Measurements from ENCODE around the gene SMG6. TPM values are rescaled to one million over a fixed set of nuclear protein-coding genes. Genes with fewer than 3 reads are reported as not detected.

Gene SMG6
- total RNA-seq, 2 experiments from 2014 or later, result 39.3 to 39.7 TPM

DNA sequence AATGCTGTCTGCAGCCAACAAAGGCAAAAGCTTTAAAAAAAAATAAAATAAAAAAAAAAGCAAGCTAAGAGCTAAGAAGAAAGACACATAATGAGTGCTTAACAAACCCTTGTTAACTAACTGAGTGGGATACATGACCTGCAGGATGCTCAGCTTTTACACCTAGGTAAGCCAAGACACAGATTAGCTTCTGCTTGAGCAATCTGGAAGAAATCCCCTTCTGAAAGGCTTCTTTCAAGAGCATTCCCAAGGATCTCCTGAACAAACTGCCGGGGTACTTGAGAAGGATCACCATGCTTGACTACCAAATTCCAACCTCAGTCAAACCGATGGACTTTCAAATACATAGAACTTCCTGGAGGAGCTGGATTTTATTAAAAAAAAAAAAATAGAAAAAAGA, 92.9 kb downstream of the SMG6 start:
- peaks cover 42% of the 10 kb centered on the region for H3K4me1 ChIP-seq (ENCODE audit: insufficient read depth, low read length)
- H3K4me3 Mint-ChIP-seq, result peak overlapping the region; percentile 7

DNA sequence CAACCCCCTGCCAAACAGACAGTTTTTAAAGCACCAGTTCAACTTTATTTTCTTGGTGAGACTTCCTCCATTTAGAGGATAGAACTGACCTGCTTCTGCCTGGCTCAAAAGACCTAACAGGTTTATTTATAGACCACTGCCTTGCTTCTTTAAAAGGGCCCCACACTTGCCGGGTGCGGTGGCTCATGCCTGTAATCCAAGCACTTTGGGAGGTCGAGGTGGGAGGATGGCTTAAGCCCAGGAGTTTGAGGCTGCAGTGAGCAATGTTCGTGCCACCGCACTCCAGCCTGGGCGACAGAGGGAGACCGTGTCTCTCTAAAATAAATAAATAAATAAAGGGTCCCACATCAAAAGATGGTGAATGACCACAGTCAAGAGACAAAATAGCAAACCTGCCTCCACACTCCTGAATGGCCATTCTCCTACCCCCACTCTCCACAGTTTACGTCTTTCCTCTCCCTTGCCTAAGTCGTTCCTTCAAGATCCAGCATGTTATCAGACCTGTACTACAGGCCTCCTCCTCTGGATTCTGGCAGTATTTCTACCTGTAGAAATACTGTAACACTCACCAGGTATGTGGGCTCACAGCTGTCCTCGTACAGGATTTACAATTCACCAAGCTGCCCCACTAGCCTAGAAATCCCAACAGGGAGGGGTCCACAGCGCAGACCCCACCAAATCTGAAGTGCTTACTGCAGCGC, 95.6 kb downstream of the SMG6 start:
- peak overlapping the region; percentile 67 for H3K27ac Mint-ChIP-seq
- DNase-seq (no peak), ATAC-seq (ENCODE audit: poor library complexity) (no peak)
- H3K4me3 ChIP-seq (ENCODE audit: low read length), result no peak overlapping the region
- no peak overlapping the region for H3K4me3 Mint-ChIP-seq
- intact Hi-C loops (cut with DNase I, micrococcal nuclease), result no loop called here
- H3K36me3 Mint-ChIP-seq (ENCODE audit: low read depth), result peaks cover 31% of the 10 kb centered on the region
- no peak overlapping the region for H3K27ac ChIP-seq (ENCODE audit: low read depth in 1 of 2, low read length in 2 of 2)
- H3K4me1 ChIP-seq (ENCODE audit: insufficient read depth, low read length), result peaks cover 26% of the 10 kb centered on the region
- H3K27me3 Mint-ChIP-seq, result no peaks in the 10 kb centered on the region
- ChIA-PET CTCF (interaction anchor here (0.6 to 1.6 kb wide), 2 partner anchors 36 to 49 kb away, joined by 3 to 6 read pairs; no protein-coding TSS in a partner anchor), POLR2A (no interaction called here)
- H3K27me3 ChIP-seq (ENCODE audit: control insufficient read depth in 1 of 2, insufficient read depth in 2 of 2, low read length in 2 of 2), result no peaks in the 10 kb centered on the region
- peaks cover 36% of the 10 kb centered on the region for H3K4me1 Mint-ChIP-seq (ENCODE audit: low read depth)
- no peaks in the 10 kb centered on the region for H3K9me3 Mint-ChIP-seq
- H3K9me3 ChIP-seq (ENCODE audit: control insufficient read depth in 1 of 2, insufficient read depth in 1 of 2, low read length in 2 of 2), result no peaks in the 10 kb centered on the region
- peaks cover 18% of the 10 kb centered on the region for H3K36me3 ChIP-seq (ENCODE audit: insufficient read depth, low read length)
- TF ChIP-seq, protein P1, sequence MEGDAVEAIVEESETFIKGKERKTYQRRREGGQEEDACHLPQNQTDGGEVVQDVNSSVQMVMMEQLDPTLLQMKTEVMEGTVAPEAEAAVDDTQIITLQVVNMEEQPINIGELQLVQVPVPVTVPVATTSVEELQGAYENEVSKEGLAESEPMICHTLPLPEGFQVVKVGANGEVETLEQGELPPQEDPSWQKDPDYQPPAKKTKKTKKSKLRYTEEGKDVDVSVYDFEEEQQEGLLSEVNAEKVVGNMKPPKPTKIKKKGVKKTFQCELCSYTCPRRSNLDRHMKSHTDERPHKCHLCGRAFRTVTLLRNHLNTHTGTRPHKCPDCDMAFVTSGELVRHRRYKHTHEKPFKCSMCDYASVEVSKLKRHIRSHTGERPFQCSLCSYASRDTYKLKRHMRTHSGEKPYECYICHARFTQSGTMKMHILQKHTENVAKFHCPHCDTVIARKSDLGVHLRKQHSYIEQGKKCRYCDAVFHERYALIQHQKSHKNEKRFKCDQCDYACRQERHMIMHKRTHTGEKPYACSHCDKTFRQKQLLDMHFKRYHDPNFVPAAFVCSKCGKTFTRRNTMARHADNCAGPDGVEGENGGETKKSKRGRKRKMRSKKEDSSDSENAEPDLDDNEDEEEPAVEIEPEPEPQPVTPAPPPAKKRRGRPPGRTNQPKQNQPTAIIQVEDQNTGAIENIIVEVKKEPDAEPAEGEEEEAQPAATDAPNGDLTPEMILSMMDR (IDR thresholded peaks at IDR 0.05), result no peak

More for the DNA sequence above, 92.9 kb downstream of the SMG6 start:
- CTCF ChIA-PET, result interaction anchor here (0.6 to 1.9 kb wide), 2 partner anchors 34 to 151 kb away, joined by 3 to 6 read pairs; no protein-coding TSS in a partner anchor
- Mint-ChIP-seq H3K36me3 (ENCODE audit: low read depth) (peaks cover 19% of the 10 kb centered on the region), H3K27ac (peak overlapping the region; percentile 76), H3K9me3 (no peaks in the 10 kb centered on the region), H3K4me1 (ENCODE audit: low read depth) (peaks cover 59% of the 10 kb centered on the region), H3K27me3 (no peaks in the 10 kb centered on the region)
- no peak for DNase-seq
- intact Hi-C loops (cut with DNase I, micrococcal nuclease), result loop anchor here in 1 of 2 experiments (10.0 kb wide), 1 partner anchor 156 kb away; the partner anchor contains the start of gene HIC1
- POLR2A ChIA-PET, result interaction anchor here (0.7 to 1.2 kb wide), 2 partner anchors 15 to 32 kb away, joined by 3 read pairs; no protein-coding TSS in a partner anchor
- Histone ChIP-seq H3K4me3 (ENCODE audit: low read length) (no peak overlapping the region), H3K27me3 (ENCODE audit: control insufficient read depth in 1 of 2, insufficient read depth in 2 of 2, low read length in 2 of 2) (no peaks in the 10 kb centered on the region), H3K27ac (ENCODE audit: low read depth in 1 of 2, low read length in 2 of 2) (no peak overlapping the region), H3K9me3 (ENCODE audit: control insufficient read depth in 1 of 2, insufficient read depth in 1 of 2, low read length in 2 of 2) (no peaks in the 10 kb centered on the region), H3K36me3 (ENCODE audit: insufficient read depth, low read length) (peaks cover 8% of the 10 kb centered on the region)
- TF ChIP-seq, protein P1 (IDR thresholded peaks at IDR 0.05), result no peak
- ATAC-seq (ENCODE audit: poor library complexity), result no peak

DNA sequence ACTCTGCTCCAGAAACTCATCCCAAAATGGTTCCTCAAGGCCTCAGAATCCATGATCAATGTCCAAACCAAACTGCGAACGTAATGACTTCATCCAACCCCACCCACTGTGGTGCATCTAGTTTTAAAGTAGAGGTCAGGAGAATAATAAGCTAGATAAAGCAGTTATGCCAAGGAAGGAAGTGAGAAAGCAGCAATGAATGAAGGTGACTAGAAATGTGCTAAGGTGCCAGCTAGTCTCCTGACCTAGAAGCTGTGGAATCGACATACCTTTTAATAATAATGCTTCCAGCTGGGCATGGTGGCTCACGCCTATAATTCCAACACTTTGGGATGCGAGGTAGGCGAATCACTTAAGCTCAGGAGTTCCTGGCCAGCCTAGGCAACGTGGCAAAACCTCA, 99.2 kb downstream of the SMG6 start:
- DNase-seq, result no peak
- Histone ChIP-seq H3K4me3 (ENCODE audit: low read length) (no peak overlapping the region), H3K9me3 (ENCODE audit: control insufficient read depth in 1 of 2, insufficient read depth in 1 of 2, low read length in 2 of 2) (no peaks in the 10 kb centered on the region), H3K4me1 (ENCODE audit: insufficient read depth, low read length) (peaks cover 11% of the 10 kb centered on the region), H3K27me3 (ENCODE audit: control insufficient read depth in 1 of 2, insufficient read depth in 2 of 2, low read length in 2 of 2) (no peaks in the 10 kb centered on the region), H3K27ac (ENCODE audit: low read depth in 1 of 2, low read length in 2 of 2) (no peak overlapping the region), H3K36me3 (ENCODE audit: insufficient read depth, low read length) (peaks cover 10% of the 10 kb centered on the region)
- Mint-ChIP-seq H3K27ac (no peak overlapping the region), H3K4me1 (ENCODE audit: low read depth) (peaks cover 23% of the 10 kb centered on the region), H3K4me3 (no peak overlapping the region), H3K27me3 (no peaks in the 10 kb centered on the region), H3K36me3 (ENCODE audit: low read depth) (peaks cover 26% of the 10 kb centered on the region), H3K9me3 (no peaks in the 10 kb centered on the region)
- ChIA-PET CTCF (interaction anchor here (1.2 kb wide), 1 partner anchor 12 kb away, joined by 4 read pairs; no protein-coding TSS in a partner anchor), POLR2A (interaction anchor here (1.8 kb wide), 1 partner anchor 11 kb away, joined by 7 read pairs; no protein-coding TSS in a partner anchor)
- TF ChIP-seq, protein P1 (IDR thresholded peaks at IDR 0.05), result no peak
- intact Hi-C loops (cut with DNase I, micrococcal nuclease), result no loop called here
- no peak for ATAC-seq (ENCODE audit: poor library complexity)

All from CD4-positive, alpha-beta T cell (primary cell).